ENCODE measurements around the gene PHETA2. TPM values are rescaled to one million over a fixed set of nuclear protein-coding genes. Genes with fewer than 3 reads are reported as not detected.
A peak's percentile ranks its signal among the peaks of the same experiment; 100 is the strongest.

Gene PHETA2
- total RNA-seq, 1 donor from 2014 or later = 14.2 TPM

DNA sequence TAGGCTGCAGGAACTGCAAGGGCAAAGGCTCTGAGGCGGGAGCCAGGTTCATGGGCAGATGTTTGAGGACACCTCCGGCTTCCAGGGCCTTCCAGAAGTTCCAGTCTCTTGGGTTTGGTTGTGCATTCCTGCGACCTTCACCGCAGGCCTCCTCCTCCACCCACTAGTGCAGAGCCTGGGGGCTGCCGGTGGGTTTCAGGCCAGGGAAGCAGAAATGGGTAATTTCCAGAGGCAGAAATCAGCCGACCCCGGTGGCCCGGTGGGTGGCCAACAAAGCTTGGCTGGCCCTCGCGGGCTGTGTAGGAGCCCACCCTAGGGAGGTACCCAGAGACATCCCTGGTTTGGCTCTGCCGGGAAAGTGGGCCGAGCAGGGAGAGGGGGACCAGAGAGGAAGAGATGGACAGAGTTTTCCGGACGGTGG lies 417 bp upstream of the PHETA2 start:
- peaks cover 60% of the 10 kb centered on the region for H3K4me1 ChIP-seq

DNA sequence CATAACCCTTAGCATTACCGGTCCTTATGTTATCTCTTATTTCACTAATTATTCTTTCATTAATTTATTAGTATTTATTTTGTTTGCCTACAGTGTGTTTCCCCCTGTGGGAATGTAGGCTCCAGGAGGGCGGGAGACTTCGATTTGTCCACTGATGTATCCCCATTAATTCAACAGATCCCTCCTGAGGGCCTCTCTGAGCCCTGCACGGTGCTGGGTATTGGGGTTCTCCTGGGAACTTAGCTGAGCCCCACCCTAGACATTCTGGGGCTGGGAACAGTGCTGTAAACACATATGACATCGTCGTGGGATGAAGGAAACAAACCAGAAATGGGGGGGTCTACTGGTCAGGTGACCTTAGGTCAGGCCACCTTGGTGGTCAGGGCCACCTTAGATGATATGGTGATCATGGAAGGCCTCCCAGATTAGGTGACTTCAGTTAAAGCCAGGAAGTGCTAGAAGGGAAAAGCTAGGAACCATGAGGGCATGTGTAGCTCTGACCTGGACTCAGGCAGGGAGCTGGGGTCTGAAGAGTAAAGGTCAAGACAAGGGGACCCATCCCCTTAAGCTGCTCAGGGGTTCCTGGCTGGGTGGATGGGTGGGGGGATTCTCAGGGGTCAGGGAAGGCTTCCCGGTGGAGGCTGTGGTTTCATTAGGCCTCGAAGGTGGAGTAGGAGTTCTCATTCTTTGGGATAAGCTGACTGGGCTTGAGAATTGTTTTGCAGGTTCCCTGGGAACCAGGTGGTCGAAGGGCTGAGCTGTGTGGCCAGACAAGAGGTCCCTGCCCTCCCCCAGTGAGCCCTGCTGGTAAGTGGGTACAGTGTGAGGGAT lies 1.0 kb downstream of the PHETA2 start:
- DNase-seq (ENCODE audit: extremely low spot score in 2 of 2) = no peak
- H3K4me1 ChIP-seq = peaks cover 60% of the 10 kb centered on the region

More for the DNA sequence above, 417 bp upstream of the PHETA2 start:
- Histone ChIP-seq H3K27ac (peak overlapping the region; percentile 95), H3K36me3 (peaks cover 0 to 9% of the 10 kb centered on the region in 2 donors), H3K9me3 (no peaks in the 10 kb centered on the region), H3K27me3 (no peaks in the 10 kb centered on the region), H3K4me3 (peak overlapping the region; percentile 75 to 84)
- intact Hi-C loops (cut with DNase I) = loop anchor here (10.0 kb wide), 1 partner anchor 371 kb away; no protein-coding TSS in a partner anchor
- no peak for TF ChIP-seq POLR2AphosphoS5 (IDR thresholded peaks at IDR 0.05; ENCODE audit: insufficient read depth in 1 of 2, low read depth in 1 of 2)
- DNase-seq (ENCODE audit: extremely low spot score in 2 of 2) = peak in 1 of 2 donors; percentile 83

DNA sequence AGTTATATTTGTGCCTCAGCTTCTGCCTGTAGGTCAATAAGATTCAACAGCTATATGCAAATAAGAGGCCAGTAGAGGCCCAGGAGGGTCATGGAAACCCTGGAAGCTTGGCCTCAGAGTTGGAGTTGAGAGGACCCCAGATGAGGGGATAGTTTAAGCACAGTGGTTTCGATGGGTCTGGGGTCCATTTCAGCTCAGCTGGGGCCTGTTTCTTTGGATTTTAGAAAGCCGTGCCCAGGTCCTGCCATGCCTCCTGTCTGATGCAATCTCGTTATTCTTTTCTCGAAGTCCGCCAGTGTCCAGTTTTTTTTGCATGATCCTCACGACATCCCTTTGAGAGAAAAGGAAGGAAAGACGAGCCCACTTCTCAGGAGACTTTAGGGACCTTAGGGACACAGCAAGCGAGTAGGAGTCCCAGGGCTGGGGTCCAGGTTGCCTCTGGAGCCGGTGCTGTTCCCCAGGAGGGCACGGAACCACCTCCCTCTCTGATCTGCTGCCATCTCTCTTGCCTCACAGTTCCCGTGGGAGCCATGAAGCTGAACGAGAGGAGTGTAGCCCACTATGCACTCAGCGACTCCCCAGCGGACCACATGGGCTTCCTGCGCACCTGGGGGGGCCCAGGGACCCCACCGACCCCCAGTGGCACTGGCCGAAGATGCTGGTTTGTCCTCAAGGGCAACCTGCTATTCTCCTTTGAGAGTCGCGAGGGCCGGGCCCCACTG lies 2.9 kb downstream of the PHETA2 start:
- Histone ChIP-seq H3K4me3 (no peak overlapping the region), H3K36me3 (peaks cover 0 to 9% of the 10 kb centered on the region in 2 donors), H3K27me3 (no peaks in the 10 kb centered on the region), H3K9me3 (no peaks in the 10 kb centered on the region), H3K4me1 (peaks cover 63% of the 10 kb centered on the region), H3K27ac (peak overlapping the region; percentile 98)
- no peak for DNase-seq (ENCODE audit: extremely low spot score in 2 of 2)
- intact Hi-C loops (cut with DNase I) = loop anchor here (10.0 kb wide), 1 partner anchor 368 kb away; no protein-coding TSS in a partner anchor
- TF ChIP-seq, protein P1, sequence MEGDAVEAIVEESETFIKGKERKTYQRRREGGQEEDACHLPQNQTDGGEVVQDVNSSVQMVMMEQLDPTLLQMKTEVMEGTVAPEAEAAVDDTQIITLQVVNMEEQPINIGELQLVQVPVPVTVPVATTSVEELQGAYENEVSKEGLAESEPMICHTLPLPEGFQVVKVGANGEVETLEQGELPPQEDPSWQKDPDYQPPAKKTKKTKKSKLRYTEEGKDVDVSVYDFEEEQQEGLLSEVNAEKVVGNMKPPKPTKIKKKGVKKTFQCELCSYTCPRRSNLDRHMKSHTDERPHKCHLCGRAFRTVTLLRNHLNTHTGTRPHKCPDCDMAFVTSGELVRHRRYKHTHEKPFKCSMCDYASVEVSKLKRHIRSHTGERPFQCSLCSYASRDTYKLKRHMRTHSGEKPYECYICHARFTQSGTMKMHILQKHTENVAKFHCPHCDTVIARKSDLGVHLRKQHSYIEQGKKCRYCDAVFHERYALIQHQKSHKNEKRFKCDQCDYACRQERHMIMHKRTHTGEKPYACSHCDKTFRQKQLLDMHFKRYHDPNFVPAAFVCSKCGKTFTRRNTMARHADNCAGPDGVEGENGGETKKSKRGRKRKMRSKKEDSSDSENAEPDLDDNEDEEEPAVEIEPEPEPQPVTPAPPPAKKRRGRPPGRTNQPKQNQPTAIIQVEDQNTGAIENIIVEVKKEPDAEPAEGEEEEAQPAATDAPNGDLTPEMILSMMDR (IDR thresholded peaks at IDR 0.05) = no peak
- TF ChIP-seq POLR2AphosphoS5 (IDR thresholded peaks at IDR 0.05; ENCODE audit: insufficient read depth in 1 of 2, low read depth in 1 of 2) (no peak), POLR2A (IDR thresholded peaks at IDR 0.05) (no peak)

More for the DNA sequence above, 1.0 kb downstream of the PHETA2 start:
- Histone ChIP-seq H3K27me3 (no peaks in the 10 kb centered on the region), H3K27ac (peak overlapping the region; percentile 95), H3K9me3 (no peaks in the 10 kb centered on the region), H3K4me3 (peak overlapping the region; percentile 75 to 84), H3K36me3 (peaks cover 0 to 9% of the 10 kb centered on the region in 2 donors)
- intact Hi-C loops (cut with DNase I) = loop anchor here (10.0 kb wide), 1 partner anchor 370 kb away; no protein-coding TSS in a partner anchor
- TF ChIP-seq, protein P1 (IDR thresholded peaks at IDR 0.05) = no peak
- no peak for TF ChIP-seq POLR2AphosphoS5 (IDR thresholded peaks at IDR 0.05; ENCODE audit: insufficient read depth in 1 of 2, low read depth in 1 of 2)
- TF ChIP-seq POLR2A (IDR thresholded peaks at IDR 0.05) = no peak

DNA sequence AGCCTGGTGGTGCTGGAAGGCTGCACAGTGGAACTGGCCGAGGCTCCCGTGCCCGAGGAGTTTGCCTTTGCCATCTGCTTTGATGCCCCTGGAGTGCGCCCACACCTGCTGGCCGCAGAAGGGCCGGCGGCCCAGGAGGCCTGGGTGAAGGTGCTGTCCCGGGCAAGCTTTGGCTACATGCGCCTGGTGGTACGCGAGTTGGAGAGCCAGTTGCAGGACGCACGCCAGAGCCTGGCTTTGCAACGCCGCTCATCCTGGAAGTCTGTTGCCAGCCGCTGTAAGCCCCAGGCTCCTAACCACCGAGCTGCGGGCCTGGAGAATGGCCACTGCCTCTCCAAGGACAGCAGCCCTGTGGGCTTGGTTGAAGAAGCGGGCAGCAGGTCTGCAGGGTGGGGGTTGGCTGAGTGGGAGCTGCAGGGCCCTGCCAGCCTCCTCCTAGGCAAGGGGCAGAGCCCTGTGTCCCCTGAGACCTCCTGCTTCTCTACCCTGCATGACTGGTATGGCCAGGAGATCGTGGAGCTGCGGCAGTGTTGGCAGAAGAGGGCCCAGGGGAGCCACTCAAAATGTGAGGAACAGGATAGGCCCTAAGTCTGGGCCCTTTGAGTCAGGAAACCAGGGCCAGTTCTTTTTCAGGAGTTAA lies 3.6 kb downstream of the PHETA2 start:
- no peak for DNase-seq (ENCODE audit: extremely low spot score in 2 of 2)
- Histone ChIP-seq H3K4me1 (peaks cover 64% of the 10 kb centered on the region), H3K36me3 (peaks cover 0 to 12% of the 10 kb centered on the region in 2 donors), H3K4me3 (no peak overlapping the region), H3K27ac (peak overlapping the region; percentile 98), H3K27me3 (no peaks in the 10 kb centered on the region), H3K9me3 (no peaks in the 10 kb centered on the region)
- TF ChIP-seq POLR2AphosphoS5 (IDR thresholded peaks at IDR 0.05; ENCODE audit: insufficient read depth in 1 of 2, low read depth in 1 of 2) (no peak), POLR2A (IDR thresholded peaks at IDR 0.05) (no peak)
- TF ChIP-seq, protein P1 (IDR thresholded peaks at IDR 0.05) = no peak
- intact Hi-C loops (cut with DNase I) = loop anchor here (10.0 kb wide), 1 partner anchor 367 kb away; no protein-coding TSS in a partner anchor
